Measurements from ENCODE around the gene MAP3K10. TPM values are rescaled to one million over a fixed set of nuclear protein-coding genes. Genes with fewer than 3 reads are reported as not detected.

The MAP3K10 gene
- total and polyA plus RNA-seq, 7 donors, result 4.2 to 17.2 (median 6.4) TPM

GRCh38 chr19:40237791-40238190, 46.6 kb downstream of the MAP3K10 start:
- H3K27me3 ChIP-seq, result no peaks in the 10 kb centered on the region
- H3K36me3 ChIP-seq, result peaks cover 55 to 99% (median 70%) of the 10 kb centered on the region in 4 donors
- TF ChIP-seq EP300 (IDR thresholded peaks at IDR 0.05), result no peak
- TF ChIP-seq, protein P1, sequence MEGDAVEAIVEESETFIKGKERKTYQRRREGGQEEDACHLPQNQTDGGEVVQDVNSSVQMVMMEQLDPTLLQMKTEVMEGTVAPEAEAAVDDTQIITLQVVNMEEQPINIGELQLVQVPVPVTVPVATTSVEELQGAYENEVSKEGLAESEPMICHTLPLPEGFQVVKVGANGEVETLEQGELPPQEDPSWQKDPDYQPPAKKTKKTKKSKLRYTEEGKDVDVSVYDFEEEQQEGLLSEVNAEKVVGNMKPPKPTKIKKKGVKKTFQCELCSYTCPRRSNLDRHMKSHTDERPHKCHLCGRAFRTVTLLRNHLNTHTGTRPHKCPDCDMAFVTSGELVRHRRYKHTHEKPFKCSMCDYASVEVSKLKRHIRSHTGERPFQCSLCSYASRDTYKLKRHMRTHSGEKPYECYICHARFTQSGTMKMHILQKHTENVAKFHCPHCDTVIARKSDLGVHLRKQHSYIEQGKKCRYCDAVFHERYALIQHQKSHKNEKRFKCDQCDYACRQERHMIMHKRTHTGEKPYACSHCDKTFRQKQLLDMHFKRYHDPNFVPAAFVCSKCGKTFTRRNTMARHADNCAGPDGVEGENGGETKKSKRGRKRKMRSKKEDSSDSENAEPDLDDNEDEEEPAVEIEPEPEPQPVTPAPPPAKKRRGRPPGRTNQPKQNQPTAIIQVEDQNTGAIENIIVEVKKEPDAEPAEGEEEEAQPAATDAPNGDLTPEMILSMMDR (IDR thresholded peaks at IDR 0.05), result no peak
- TF ChIP-seq POLR2AphosphoS5 (IDR thresholded peaks at IDR 0.05), result no peak
- no peak for TF ChIP-seq POLR2A (IDR thresholded peaks at IDR 0.05)
- WGBS, 2 donors, result 89 to 95% methylated on average over 14 of the region's 14 CpGs
- no peak overlapping the region for H3K4me3 ChIP-seq
- no peaks in the 10 kb centered on the region for H3K9me3 ChIP-seq
- intact Hi-C loops (cut with DNase I), result no loop called here
- peaks cover 0 to 7% (median 1%) of the 10 kb centered on the region in 4 donors for H3K4me1 ChIP-seq
- no peak for DNase-seq
- no peak overlapping the region for H3K27ac ChIP-seq

- H3K27me3 ChIP-seq, result no peaks in the 10 kb centered on the region
- H3K9me3 ChIP-seq, result no peaks in the 10 kb centered on the region
- H3K4me3 ChIP-seq, result no peak overlapping the region
- 88 to 93% methylated on average over 9 of the region's 9 CpGs for WGBS, 2 donors
- H3K4me1 ChIP-seq, result peaks cover 0 to 9% (median 0%) of the 10 kb centered on the region in 4 donors
- H3K36me3 ChIP-seq, result peaks cover 54 to 89% (median 63%) of the 10 kb centered on the region in 4 donors
- intact Hi-C loops (cut with DNase I), result no loop called here
- TF ChIP-seq POLR2AphosphoS5 (IDR thresholded peaks at IDR 0.05) (no peak), POLR2A (IDR thresholded peaks at IDR 0.05) (no peak), EP300 (IDR thresholded peaks at IDR 0.05) (no peak)
- TF ChIP-seq, protein P1 (IDR thresholded peaks at IDR 0.05), result no peak
- H3K27ac ChIP-seq, result no peak overlapping the region
- no peak for DNase-seq
These were observed 47.5 kb downstream of the MAP3K10 start for GRCh38 chr19:40238775-40239174.

- Histone ChIP-seq H3K27me3 (no peaks in the 10 kb centered on the region), H3K9me3 (no peaks in the 10 kb centered on the region), H3K4me3 (no peak overlapping the region), H3K27ac (no peak overlapping the region), H3K4me1 (peaks cover 0 to 9% (median under 1%) of the 10 kb centered on the region in 4 donors), H3K36me3 (peaks cover 53 to 80% (median 60%) of the 10 kb centered on the region in 4 donors)
- DNase-seq, result no peak
- intact Hi-C loops (cut with DNase I), result no loop called here
- WGBS, 2 donors, result 95 to 97% methylated on average over 12 of the region's 12 CpGs
- no peak for TF ChIP-seq POLR2A (IDR thresholded peaks at IDR 0.05)
- no peak for TF ChIP-seq POLR2AphosphoS5 (IDR thresholded peaks at IDR 0.05)
- no peak for TF ChIP-seq EP300 (IDR thresholded peaks at IDR 0.05)
- TF ChIP-seq, protein P1 (IDR thresholded peaks at IDR 0.05), result no peak
These were observed 48.4 kb downstream of the MAP3K10 start for GRCh38 chr19:40239415-40240226.

DNA sequence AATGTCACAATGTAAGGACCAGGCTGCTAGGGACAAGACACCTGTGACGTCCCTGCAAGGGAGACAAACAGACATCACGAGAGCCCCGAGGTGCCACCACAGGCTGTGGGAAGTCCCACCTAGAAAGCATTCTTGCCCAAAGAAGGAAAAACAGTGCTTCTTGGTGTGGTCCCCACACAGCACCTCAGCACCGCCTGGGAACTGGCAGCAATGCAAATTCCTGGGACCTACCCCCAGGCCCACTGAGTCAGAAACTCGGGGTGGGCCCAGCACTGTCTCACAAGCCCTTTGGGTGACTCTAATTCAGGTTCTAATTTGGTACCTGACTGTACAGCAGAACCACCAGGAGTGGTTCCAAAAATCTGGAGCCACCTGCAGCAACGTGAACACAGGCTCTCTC, 49.1 kb downstream of the MAP3K10 start:
- Histone ChIP-seq H3K27ac (no peak overlapping the region), H3K36me3 (peaks cover 46 to 73% (median 53%) of the 10 kb centered on the region in 4 donors), H3K9me3 (no peaks in the 10 kb centered on the region), H3K4me3 (no peak overlapping the region), H3K4me1 (peaks cover 0 to 16% (median 4%) of the 10 kb centered on the region in 4 donors), H3K27me3 (no peaks in the 10 kb centered on the region)
- no peak for DNase-seq
- WGBS, 2 donors, result 92 to 93% methylated on average over 6 of the region's 6 CpGs
- intact Hi-C loops (cut with DNase I), result no loop called here
- TF ChIP-seq EP300 (IDR thresholded peaks at IDR 0.05), result no peak
- no peak for TF ChIP-seq POLR2A (IDR thresholded peaks at IDR 0.05)
- no peak for TF ChIP-seq POLR2AphosphoS5 (IDR thresholded peaks at IDR 0.05)
- TF ChIP-seq, protein P1 (IDR thresholded peaks at IDR 0.05), result no peak

Measured in sigmoid colon (tissue), 7 donors.